ENCODE measurements around the gene KCNH1.

DNA sequence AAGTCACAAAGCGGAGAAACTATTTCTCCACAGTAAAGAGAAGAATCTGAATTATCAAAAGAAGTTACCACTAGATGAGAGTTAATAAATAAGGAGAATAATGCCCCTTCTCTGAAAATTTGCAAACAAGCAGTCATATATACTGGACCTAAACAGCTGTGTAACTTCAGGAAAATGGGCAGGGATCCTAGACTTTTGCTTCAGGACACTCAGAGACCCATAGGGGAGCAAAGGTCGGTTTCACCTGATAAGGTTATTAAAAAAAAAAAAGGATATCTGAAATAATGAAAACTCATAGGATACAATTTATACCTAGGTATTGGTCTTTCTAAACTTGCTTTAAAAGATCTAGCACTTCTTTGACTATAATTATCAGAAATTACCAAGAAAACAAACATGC is 191.4 kb downstream of the KCNH1 start:
- TF ChIP-seq, protein P1, sequence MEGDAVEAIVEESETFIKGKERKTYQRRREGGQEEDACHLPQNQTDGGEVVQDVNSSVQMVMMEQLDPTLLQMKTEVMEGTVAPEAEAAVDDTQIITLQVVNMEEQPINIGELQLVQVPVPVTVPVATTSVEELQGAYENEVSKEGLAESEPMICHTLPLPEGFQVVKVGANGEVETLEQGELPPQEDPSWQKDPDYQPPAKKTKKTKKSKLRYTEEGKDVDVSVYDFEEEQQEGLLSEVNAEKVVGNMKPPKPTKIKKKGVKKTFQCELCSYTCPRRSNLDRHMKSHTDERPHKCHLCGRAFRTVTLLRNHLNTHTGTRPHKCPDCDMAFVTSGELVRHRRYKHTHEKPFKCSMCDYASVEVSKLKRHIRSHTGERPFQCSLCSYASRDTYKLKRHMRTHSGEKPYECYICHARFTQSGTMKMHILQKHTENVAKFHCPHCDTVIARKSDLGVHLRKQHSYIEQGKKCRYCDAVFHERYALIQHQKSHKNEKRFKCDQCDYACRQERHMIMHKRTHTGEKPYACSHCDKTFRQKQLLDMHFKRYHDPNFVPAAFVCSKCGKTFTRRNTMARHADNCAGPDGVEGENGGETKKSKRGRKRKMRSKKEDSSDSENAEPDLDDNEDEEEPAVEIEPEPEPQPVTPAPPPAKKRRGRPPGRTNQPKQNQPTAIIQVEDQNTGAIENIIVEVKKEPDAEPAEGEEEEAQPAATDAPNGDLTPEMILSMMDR (conservative IDR thresholded peaks at IDR 0.05; ENCODE audit: low read depth, low read length): no peak
- no peak for TF ChIP-seq MAZ (IDR thresholded peaks at IDR 0.05; ENCODE audit: borderline replicate concordance, low read depth, low read length)
- no peak for TF ChIP-seq SMC3 (IDR thresholded peaks at IDR 0.05; ENCODE audit: low read depth, low read length)
- TF ChIP-seq, protein P2, sequence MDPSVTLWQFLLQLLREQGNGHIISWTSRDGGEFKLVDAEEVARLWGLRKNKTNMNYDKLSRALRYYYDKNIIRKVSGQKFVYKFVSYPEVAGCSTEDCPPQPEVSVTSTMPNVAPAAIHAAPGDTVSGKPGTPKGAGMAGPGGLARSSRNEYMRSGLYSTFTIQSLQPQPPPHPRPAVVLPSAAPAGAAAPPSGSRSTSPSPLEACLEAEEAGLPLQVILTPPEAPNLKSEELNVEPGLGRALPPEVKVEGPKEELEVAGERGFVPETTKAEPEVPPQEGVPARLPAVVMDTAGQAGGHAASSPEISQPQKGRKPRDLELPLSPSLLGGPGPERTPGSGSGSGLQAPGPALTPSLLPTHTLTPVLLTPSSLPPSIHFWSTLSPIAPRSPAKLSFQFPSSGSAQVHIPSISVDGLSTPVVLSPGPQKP (IDR thresholded peaks at IDR 0.05; ENCODE audit: borderline replicate concordance, low read depth, low read length): no peak
- no peak for TF ChIP-seq POLR2A (IDR thresholded peaks at IDR 0.05; ENCODE audit: low read depth, low read length)
- TF ChIP-seq MAFK (IDR thresholded peaks at IDR 0.05; ENCODE audit: low read depth, low read length): no peak
- no peak for TF ChIP-seq MXI1 (IDR thresholded peaks at IDR 0.05; ENCODE audit: borderline replicate concordance, low read depth, low read length)
- TF ChIP-seq RAD21 (IDR thresholded peaks at IDR 0.05; ENCODE audit: low read length): no peak
